Measurements from ENCODE around the gene CCNYL1.

CCNYL1 gene

GRCh38 chr2:207778298-207778882 is 67.0 kb downstream of the CCNYL1 start:
- TF ChIP-seq JUND (IDR thresholded peaks at IDR 0.05; ENCODE audit: low read depth): no peak
- no peak for DNase-seq (ENCODE audit: low read depth in 1 of 2, low spot score in 1 of 2)
- in situ Hi-C loops (cut with HindIII; ENCODE audit: low pct_unique_long_range_greater_than_20kb, low sequenced_read_pairs): no loop called here

DNA sequence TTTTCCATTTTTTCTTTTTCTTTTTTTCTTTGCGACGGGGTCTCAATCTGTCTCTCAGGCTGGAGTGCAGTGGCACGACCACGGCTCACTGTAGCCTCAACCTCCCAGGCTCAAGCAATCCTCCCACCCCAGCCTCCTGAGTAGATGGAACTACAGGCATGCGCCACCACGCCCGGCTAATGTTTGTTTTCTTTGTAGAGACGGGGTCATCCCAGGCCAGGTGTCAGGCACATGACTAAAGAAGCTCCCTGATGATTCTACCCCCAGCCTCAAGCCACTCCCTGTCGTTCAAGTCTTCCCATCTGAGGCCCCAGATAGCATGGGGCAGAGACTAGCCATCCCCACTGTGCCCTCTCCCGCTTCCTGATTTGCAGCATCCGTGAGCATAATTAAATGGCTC is 68.1 kb downstream of the CCNYL1 start:
- DNase-seq (ENCODE audit: low read depth in 1 of 2, low spot score in 1 of 2): no peak
- TF ChIP-seq JUND (IDR thresholded peaks at IDR 0.05; ENCODE audit: low read depth): no peak

GRCh38 chr2:207782238-207783030 is 71.0 kb downstream of the CCNYL1 start:
- in situ Hi-C loops (cut with HindIII; ENCODE audit: low pct_unique_long_range_greater_than_20kb, low sequenced_read_pairs): no loop called here
- TF ChIP-seq JUND (IDR thresholded peaks at IDR 0.05; ENCODE audit: low read depth): no peak
- DNase-seq (ENCODE audit: low read depth in 1 of 2, low spot score in 1 of 2): no peak

More for the DNA sequence above, 68.1 kb downstream of the CCNYL1 start:
- in situ Hi-C loops (cut with HindIII; ENCODE audit: low pct_unique_long_range_greater_than_20kb, low sequenced_read_pairs): no loop called here

DNA sequence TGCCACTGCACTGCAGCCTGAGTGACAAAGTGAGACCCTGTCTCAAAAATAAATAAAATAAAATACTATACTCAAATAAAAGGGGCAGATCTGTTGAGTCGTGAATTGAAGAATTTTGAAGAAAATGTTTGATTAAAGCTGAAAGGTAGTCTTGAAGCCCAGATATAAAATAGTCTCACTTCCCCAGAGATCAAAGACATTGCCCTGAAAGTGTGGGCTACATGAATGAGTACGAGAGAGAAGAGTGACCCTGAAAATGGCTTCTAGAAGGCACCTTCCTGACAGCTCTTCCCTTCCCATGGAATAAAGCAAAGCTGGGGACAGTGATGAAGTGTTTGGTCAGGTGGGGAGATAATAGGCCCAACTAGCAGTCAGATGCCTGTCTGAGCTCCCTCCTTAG is 72.1 kb downstream of the CCNYL1 start:
- DNase-seq (ENCODE audit: low read depth in 1 of 2, low spot score in 1 of 2): no peak
- no peak for TF ChIP-seq JUND (IDR thresholded peaks at IDR 0.05; ENCODE audit: low read depth)
- in situ Hi-C loops (cut with HindIII; ENCODE audit: low pct_unique_long_range_greater_than_20kb, low sequenced_read_pairs): no loop called here

GRCh38 chr2:207784898-207785297 is 73.5 kb downstream of the CCNYL1 start:
- TF ChIP-seq JUND (IDR thresholded peaks at IDR 0.05; ENCODE audit: low read depth): no peak
- DNase-seq (ENCODE audit: low read depth in 1 of 2, low spot score in 1 of 2): no peak
- in situ Hi-C loops (cut with HindIII; ENCODE audit: low pct_unique_long_range_greater_than_20kb, low sequenced_read_pairs): no loop called here

GRCh38 chr2:207787017-207787416 is 75.6 kb downstream of the CCNYL1 start:
- TF ChIP-seq JUND (IDR thresholded peaks at IDR 0.05; ENCODE audit: low read depth): no peak
- in situ Hi-C loops (cut with HindIII; ENCODE audit: low pct_unique_long_range_greater_than_20kb, low sequenced_read_pairs): no loop called here
- DNase-seq (ENCODE audit: low read depth in 1 of 2, low spot score in 1 of 2): no peak

DNA sequence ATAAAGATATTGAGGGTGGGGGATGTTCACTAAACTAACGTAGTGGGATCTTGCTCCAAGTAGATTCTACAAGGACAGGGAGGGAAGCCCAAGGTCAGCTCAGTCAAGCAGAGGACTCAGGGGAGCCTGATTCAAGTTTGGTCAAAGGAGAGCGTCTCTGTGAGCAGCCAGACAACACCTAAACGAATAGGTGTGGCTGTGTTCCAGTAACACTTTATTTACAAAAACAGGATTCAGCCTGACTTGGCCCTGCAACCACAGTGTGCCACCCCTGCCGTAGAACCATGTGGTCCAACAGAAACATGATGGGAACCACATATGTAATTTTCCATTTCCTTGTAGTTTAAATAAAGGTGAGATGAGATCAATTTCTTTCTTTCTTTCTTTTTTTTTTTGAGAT is 76.4 kb downstream of the CCNYL1 start:
- DNase-seq (ENCODE audit: low read depth in 1 of 2, low spot score in 1 of 2): no peak
- in situ Hi-C loops (cut with HindIII; ENCODE audit: low pct_unique_long_range_greater_than_20kb, low sequenced_read_pairs): no loop called here
- no peak for TF ChIP-seq JUND (IDR thresholded peaks at IDR 0.05; ENCODE audit: low read depth)

- no peak for DNase-seq (ENCODE audit: low read depth in 1 of 2, low spot score in 1 of 2)
- in situ Hi-C loops (cut with HindIII; ENCODE audit: low pct_unique_long_range_greater_than_20kb, low sequenced_read_pairs): no loop called here
- TF ChIP-seq JUND (IDR thresholded peaks at IDR 0.05; ENCODE audit: low read depth): no peak
Measured at GRCh38 chr2:207790898-207791297, 79.5 kb downstream of the CCNYL1 start.

DNA sequence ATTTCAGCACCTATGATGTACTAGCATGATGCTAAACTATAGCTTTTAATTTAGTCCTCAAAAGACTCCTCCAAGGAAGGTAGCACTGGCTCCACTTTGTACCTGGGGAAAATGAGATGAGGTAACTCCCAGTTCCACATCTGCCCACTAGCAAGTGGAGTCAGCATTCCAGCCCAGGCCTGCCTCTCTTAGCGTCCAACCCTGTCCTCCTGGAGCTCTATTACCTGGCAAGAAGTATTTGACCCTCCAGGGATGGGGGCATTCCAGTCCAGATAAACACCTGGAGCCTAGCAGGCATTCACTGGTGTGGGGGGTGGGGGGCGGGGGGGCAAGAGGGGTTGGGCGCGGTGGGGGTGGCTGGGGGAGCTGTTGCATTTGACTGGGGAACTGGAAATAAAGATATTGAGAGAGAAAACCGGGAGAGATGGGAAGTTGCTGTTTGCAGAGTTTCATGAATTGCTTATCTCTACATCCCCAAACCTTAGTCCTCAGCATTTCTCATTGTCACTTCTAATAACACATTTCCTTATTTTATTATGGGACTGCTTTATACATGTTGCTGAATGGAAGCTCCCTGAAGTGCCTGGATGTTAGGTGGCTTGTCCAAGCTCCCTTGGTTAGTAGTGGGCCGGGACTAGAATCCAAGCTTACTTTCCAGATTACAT is 80.3 kb downstream of the CCNYL1 start:
- no peak for DNase-seq (ENCODE audit: low read depth in 1 of 2, low spot score in 1 of 2)
- no peak for TF ChIP-seq JUND (IDR thresholded peaks at IDR 0.05; ENCODE audit: low read depth)
- in situ Hi-C loops (cut with HindIII; ENCODE audit: low pct_unique_long_range_greater_than_20kb, low sequenced_read_pairs): no loop called here

DNA sequence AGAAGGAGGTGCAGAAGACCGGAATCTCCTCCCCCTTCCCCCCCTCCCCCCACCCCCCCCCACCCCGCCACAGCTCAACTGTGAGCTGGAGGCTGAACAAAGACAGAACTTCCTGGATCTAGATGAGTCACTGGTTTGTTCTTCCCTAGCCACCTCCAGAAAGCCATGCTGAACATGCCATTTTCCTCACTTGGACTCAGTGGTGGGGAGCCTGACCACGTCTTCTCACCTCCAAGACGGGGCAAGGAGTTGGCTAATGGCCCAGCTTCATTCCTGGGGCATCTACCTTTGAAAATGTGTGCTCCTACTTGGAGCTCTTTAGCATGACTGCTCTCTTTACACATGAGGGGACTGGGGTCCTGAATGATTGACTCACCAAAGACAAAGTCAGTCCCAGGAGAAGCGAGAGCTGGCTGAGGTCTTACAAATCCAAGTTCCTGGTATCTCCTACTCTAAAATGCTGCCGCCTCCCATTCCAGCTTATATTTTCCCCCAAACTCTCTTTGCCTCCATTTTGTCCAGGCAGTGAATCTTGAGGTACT is 80.9 kb downstream of the CCNYL1 start:
- in situ Hi-C loops (cut with HindIII; ENCODE audit: low pct_unique_long_range_greater_than_20kb, low sequenced_read_pairs): no loop called here
- DNase-seq (ENCODE audit: low read depth in 1 of 2, low spot score in 1 of 2): peak in 1 of 2 experiments; percentile 47

GRCh38 chr2:207796585-207797350 is 85.3 kb downstream of the CCNYL1 start:
- no peak for TF ChIP-seq JUND (IDR thresholded peaks at IDR 0.05; ENCODE audit: low read depth)
- DNase-seq (ENCODE audit: low read depth in 1 of 2, low spot score in 1 of 2): peak in 1 of 2 experiments; percentile 30
- in situ Hi-C loops (cut with HindIII; ENCODE audit: low pct_unique_long_range_greater_than_20kb, low sequenced_read_pairs): no loop called here

More for the DNA sequence above, 80.9 kb downstream of the CCNYL1 start:
- no peak for TF ChIP-seq JUND (IDR thresholded peaks at IDR 0.05; ENCODE audit: low read depth)

GRCh38 chr2:207801259-207801658 is 89.8 kb downstream of the CCNYL1 start:
- no peak for TF ChIP-seq JUND (IDR thresholded peaks at IDR 0.05; ENCODE audit: low read depth)
- peak in 1 of 2 experiments; percentile 19 for DNase-seq (ENCODE audit: low read depth in 1 of 2, low spot score in 1 of 2)
- in situ Hi-C loops (cut with HindIII; ENCODE audit: low pct_unique_long_range_greater_than_20kb, low sequenced_read_pairs): no loop called here
